Measurements from ENCODE around the gene DGKH. TPM values are rescaled to one million over a fixed set of nuclear protein-coding genes. Genes with fewer than 3 reads are reported as not detected.

The DGKH gene
- total RNA-seq, 1 donor from 2014 or later: 9.6 TPM

DNA sequence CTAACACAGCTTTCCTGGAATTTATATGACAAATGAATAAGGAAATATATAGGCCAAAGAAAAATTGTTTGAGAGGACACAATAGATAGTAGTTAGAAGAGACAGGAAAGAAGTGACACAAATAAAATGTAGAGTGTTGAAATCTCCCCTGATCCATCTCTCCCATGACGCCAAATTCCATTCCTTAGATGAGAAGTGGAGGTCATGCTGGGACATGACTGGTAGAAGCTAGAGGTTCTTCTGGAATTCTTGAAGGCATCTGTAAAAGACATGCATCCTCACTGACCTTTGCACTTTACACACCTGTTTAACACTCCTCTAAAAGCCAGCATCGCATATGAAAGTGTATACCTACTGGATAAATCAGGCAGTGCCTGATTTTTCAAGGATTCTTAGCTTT, 67.8 kb downstream of the DGKH start:
- Mint-ChIP-seq H3K27ac (no peak overlapping the region), H3K4me3 (no peak overlapping the region), H3K36me3 (no peaks in the 10 kb centered on the region), H3K9me3 (no peaks in the 10 kb centered on the region), H3K27me3 (no peaks in the 10 kb centered on the region), H3K4me1 (ENCODE audit: unreplicated experiment) (peaks cover 5% of the 10 kb centered on the region)
- TF ChIP-seq, protein P1, sequence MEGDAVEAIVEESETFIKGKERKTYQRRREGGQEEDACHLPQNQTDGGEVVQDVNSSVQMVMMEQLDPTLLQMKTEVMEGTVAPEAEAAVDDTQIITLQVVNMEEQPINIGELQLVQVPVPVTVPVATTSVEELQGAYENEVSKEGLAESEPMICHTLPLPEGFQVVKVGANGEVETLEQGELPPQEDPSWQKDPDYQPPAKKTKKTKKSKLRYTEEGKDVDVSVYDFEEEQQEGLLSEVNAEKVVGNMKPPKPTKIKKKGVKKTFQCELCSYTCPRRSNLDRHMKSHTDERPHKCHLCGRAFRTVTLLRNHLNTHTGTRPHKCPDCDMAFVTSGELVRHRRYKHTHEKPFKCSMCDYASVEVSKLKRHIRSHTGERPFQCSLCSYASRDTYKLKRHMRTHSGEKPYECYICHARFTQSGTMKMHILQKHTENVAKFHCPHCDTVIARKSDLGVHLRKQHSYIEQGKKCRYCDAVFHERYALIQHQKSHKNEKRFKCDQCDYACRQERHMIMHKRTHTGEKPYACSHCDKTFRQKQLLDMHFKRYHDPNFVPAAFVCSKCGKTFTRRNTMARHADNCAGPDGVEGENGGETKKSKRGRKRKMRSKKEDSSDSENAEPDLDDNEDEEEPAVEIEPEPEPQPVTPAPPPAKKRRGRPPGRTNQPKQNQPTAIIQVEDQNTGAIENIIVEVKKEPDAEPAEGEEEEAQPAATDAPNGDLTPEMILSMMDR (conservative IDR thresholded peaks at IDR 0.05): no peak
- no peak for DNase-seq (ENCODE audit: extremely low spot score, unreplicated experiment)

DNA sequence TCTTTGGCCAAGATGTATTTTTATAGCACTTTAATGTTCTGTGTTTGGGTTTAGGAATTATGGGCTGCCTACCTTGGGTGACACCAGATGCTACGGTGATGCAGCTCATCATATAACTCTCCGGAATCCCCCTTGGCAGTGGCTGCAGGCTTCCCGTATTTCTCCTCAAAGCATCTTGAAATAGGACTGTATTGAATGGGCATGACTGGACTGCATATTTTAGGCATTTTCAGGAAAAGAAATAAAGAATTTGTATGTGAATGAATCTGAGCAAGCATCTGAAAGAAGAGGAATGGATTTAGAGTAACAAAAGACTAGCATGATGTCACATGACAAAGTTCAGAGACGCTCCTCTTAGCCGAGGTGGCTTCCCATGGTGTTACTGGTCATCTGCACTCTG, 70.6 kb downstream of the DGKH start:
- no peaks in the 10 kb centered on the region for H3K36me3 Mint-ChIP-seq
- H3K4me1 Mint-ChIP-seq (ENCODE audit: unreplicated experiment): no peaks in the 10 kb centered on the region
- no peaks in the 10 kb centered on the region for H3K9me3 Mint-ChIP-seq
- no peaks in the 10 kb centered on the region for H3K27me3 Mint-ChIP-seq
- H3K4me3 Mint-ChIP-seq: no peak overlapping the region
- no peak for DNase-seq (ENCODE audit: extremely low spot score, unreplicated experiment)
- no peak overlapping the region for H3K27ac Mint-ChIP-seq
- TF ChIP-seq, protein P1 (conservative IDR thresholded peaks at IDR 0.05): no peak

DNA sequence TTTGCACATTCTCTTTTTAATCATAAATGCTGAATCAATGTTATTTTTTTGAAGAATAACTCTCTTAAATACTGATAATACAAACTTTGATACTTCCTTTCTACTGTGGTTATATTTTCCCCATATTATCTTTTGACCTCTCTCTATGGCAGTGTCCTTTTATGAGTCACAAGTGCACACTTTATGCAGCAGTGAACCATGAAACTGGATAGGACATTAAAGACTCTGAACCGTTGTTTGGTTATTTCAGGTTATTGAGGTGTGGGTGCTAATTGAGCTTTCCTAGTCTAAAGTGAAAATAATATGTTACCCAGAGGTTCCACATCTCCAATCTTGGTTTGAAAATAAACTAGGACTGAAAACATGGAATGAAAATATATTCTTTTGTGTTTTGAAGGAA, 71.4 kb downstream of the DGKH start:
- no peaks in the 10 kb centered on the region for H3K36me3 Mint-ChIP-seq
- no peaks in the 10 kb centered on the region for H3K27me3 Mint-ChIP-seq
- H3K9me3 Mint-ChIP-seq: no peaks in the 10 kb centered on the region
- H3K27ac Mint-ChIP-seq: no peak overlapping the region
- H3K4me1 Mint-ChIP-seq (ENCODE audit: unreplicated experiment): peaks cover 2% of the 10 kb centered on the region
- DNase-seq (ENCODE audit: extremely low spot score, unreplicated experiment): no peak
- TF ChIP-seq, protein P1 (conservative IDR thresholded peaks at IDR 0.05): no peak
- no peak overlapping the region for H3K4me3 Mint-ChIP-seq

DNA sequence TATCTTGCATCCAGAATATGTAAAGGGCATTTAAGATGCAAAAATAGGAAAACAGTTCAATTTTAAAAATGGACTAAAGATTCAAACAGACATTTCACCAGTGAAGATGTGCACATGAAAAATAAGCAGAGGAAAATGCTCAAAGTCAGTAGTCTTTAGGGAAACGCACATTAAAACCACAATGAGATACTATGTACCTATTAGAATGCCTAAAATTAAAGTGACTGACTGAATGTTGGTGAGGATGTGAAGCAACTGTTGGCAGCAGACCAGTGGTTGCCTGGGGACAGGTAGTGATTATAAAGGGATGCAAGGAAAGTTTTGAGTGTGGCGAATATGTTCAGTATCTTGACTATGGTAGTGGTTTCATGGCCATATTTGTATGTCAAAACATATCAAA, 75.2 kb downstream of the DGKH start:
- Mint-ChIP-seq H3K4me1 (ENCODE audit: unreplicated experiment) (peaks cover 4% of the 10 kb centered on the region), H3K27ac (no peak overlapping the region), H3K9me3 (no peaks in the 10 kb centered on the region), H3K36me3 (no peaks in the 10 kb centered on the region), H3K4me3 (no peak overlapping the region), H3K27me3 (no peaks in the 10 kb centered on the region)
- TF ChIP-seq, protein P1 (conservative IDR thresholded peaks at IDR 0.05): no peak
- no peak for DNase-seq (ENCODE audit: extremely low spot score, unreplicated experiment)

DNA sequence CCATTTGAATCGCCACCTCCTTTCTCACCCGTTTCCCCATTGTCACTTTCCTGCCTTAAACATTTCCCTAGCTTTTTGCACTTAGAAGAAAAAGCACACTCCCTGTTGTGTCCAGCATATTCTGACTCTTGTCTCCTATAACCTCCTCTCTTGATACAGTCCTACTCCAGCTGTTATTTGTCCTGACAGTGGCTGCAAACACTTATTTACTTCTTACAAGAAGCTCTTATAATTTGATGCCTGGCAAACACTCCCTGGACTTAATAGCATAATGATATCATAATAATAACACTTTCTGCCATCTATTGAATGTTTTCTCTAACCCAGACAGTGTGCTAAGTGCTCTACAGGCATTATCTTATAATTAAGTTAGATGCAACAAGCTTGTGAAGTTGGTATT, 76.6 kb downstream of the DGKH start:
- TF ChIP-seq, protein P1 (conservative IDR thresholded peaks at IDR 0.05): no peak
- H3K4me3 Mint-ChIP-seq: no peak overlapping the region
- no peaks in the 10 kb centered on the region for H3K27me3 Mint-ChIP-seq
- no peak overlapping the region for H3K27ac Mint-ChIP-seq
- peaks cover 4% of the 10 kb centered on the region for H3K4me1 Mint-ChIP-seq (ENCODE audit: unreplicated experiment)
- no peak for DNase-seq (ENCODE audit: extremely low spot score, unreplicated experiment)
- H3K36me3 Mint-ChIP-seq: no peaks in the 10 kb centered on the region
- no peaks in the 10 kb centered on the region for H3K9me3 Mint-ChIP-seq

DNA sequence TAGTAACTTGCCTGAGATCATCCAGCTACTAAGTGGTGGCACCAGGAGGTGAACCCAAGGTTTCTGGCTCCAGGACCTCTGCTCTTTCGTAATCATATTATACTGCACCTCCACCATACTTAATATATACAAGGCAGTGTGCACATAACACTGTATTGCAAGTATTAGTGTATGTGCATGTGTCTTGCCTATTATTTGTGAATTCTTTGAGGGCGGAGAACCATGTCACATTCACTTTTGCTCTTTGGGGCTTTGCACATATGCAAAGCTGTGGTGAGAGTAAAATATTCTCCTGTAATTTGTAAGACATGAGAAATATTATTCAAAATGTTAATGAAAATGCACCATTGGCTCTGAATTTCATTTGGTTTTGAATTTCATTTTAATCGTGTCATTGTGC, 78.6 kb downstream of the DGKH start:
- TF ChIP-seq, protein P1 (conservative IDR thresholded peaks at IDR 0.05): no peak
- Mint-ChIP-seq H3K4me1 (ENCODE audit: unreplicated experiment) (peaks cover 4% of the 10 kb centered on the region), H3K36me3 (no peaks in the 10 kb centered on the region), H3K27ac (no peak overlapping the region), H3K9me3 (no peaks in the 10 kb centered on the region), H3K4me3 (no peak overlapping the region), H3K27me3 (no peaks in the 10 kb centered on the region)
- no peak for DNase-seq (ENCODE audit: extremely low spot score, unreplicated experiment)

Data from type B pancreatic cell (in vitro differentiated cells).